ENCODE data around the gene ZBTB7C.

- TF ChIP-seq CTCF (optimal IDR thresholded peaks at IDR 0.05 in 1 of 3, IDR thresholded peaks at IDR 0.05 in 1 of 3, conservative IDR thresholded peaks at IDR 0.05 in 1 of 3; ENCODE audit: extremely low read depth in 1 of 3, insufficient read depth in 2 of 3, low read length in 3 of 3), result no peak
- TF ChIP-seq EZH2 (IDR thresholded peaks at IDR 0.05; ENCODE audit: low read length), result no peak
These were observed 43.7 kb upstream of the ZBTB7C start for GRCh38 chr18:48452861-48453323.
